A375 (cell line): Measurements from ENCODE around the gene TMEM107. TPM values are rescaled to one million over a fixed set of nuclear protein-coding genes. Genes with fewer than 3 reads are reported as not detected.

Source experiments
- total RNA-seq: library from RNA; depleted of rRNA; stranded (reverse); fragments of >200 nt; shearing (Covaris generic); gene quantifications from 2 replicates; pipeline ENCODE4 v1.2.3, GENCODE V29; 2014; rRNA removed

Gene TMEM107
- total RNA-seq, result 22.0 and 23.0 TPM in 2 replicates

GRCh38 chr17:8176197-8176940 is at the start of gene TMEM107:
Gene TMEM107, minus strand, starts transcription at chr17:8176380. Its CDS starts 94 bp downstream, at chr17:8176286.

GRCh38 chr17:8209907-8210760 is 34.0 kb upstream of the TMEM107 start, which contains the start of gene AURKB:
Gene AURKB, minus strand, starts transcription at chr17:8210575. Its CDS starts 351 bp downstream, at chr17:8210224.

DNA sequence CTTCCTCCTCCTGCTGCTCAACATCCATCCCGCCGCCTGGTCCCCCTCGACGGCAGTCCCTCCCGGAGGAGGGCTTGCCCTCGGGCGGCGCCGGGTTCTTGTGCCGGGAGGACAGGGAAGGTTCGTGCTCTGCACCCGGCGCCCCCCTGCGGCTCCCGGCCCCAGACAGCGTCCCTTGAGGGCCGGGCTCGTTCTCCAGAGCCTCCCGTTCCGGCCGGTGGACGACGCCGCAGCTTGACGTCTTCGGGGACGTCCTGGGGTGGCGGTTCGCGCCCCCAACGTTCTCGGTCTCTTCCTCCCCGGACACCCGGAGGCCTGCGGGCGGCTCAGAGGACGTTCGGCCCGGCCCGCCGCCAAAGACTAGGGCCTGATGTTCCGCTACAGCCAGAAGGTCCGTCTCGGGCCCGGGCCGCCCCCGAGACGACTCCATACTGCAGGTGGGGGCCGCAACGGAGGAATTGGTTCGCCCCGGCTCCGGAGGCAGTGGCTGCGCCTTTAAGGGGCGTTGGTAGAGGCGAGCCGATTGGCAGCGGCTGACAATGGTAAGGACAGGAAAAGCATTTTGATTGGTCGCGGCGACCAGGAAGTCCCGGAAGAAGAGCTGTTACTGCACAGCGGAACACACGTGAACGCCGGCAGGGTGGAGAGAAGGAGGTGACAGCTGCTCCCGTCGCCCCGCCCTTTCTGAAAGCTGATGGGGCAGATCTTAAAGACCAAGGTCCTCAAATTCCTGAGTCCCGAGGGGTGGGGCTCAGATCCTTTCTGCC is 13.7 kb upstream of the TMEM107 start, which contains the start of gene BORCS6:
BORCS6 (minus strand) TSS at position 470 of the 767 bp plus-strand sequence; CDS start at position 430, 40 bp downstream.

GRCh38 chr17:8162233-8162996 is 13.8 kb downstream of the TMEM107 start, which contains the start of gene VAMP2:
Gene VAMP2, minus strand, starts transcription at chr17:8162948. Its CDS starts 69 bp downstream, at chr17:8162879.

DNA sequence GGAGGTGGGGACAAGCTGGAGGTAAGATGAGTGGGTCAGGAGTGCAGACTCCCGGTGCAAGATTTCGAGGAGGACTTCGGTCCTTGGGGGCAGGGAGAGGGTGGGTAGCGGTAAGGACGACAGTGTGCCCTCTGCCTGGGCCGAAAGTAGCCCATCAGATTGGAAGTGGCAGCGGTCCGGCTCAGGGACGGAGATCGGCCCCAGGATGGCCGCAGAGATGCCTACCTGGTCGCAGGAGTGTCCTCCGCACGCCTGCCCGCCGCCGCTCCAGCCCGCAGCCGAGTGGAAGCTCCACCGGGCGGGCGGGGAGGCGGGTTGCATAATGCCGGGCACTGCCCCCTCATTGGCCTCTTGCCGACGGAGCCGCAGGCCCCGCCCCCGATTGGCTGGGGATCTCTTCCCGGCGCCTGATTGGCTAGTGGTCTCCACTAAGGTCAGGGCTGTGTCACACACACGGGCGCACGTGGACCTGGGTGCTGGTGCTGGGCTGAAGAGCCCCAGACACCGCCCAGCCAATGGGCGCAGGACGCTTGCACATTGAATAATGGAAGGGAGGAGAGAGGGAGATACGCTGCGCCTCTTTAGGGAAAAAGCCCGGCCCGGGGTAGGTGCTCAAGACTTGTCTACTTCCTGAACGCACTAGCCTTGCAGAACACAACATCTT is 23.9 kb downstream of the TMEM107 start, which contains the start of gene PER1:
PER1 (minus strand) TSS at position 293 of the 664 bp plus-strand sequence. CDS start 1,698 bp downstream, outside the sequence.

GRCh38 chr17:8123695-8124349 is 52.4 kb downstream of the TMEM107 start, which contains the start of gene HES7:
Gene HES7, minus strand, starts transcription at chr17:8124106. Its CDS starts 22 bp downstream, at chr17:8124084.

Other genes with a start within 250 kb of the TMEM107 start
- 2.0 and 4.4 TPM in 2 replicates for gene KCNAB3, start 246.5 kb downstream of the TMEM107 start, total RNA-seq
- 38.9 and 39.0 TPM in 2 replicates for gene TRAPPC1, start 244.4 kb downstream of the TMEM107 start, total RNA-seq
- 22.0 and 34.0 TPM in 2 replicates for gene CNTROB, start 244.2 kb downstream of the TMEM107 start, total RNA-seq
- gene GUCY2D, start 173.8 kb downstream of the TMEM107 start, total RNA-seq, result not detected in 2 replicates
- gene ALOX15B, start 137.3 kb downstream of the TMEM107 start, total RNA-seq, result 0.26 and 0.32 TPM in 2 replicates
- gene ALOX12B, start 88.7 kb downstream of the TMEM107 start, total RNA-seq, result 0.19 and 0.94 TPM in 2 replicates
- gene ALOXE3, start 57.9 kb downstream of the TMEM107 start, total RNA-seq, result not detected in 2 replicates
- gene HES7, start 52.3 kb downstream of the TMEM107 start, total RNA-seq, result 0.91 and 1.2 TPM in 2 replicates
- gene PER1, start 24.0 kb downstream of the TMEM107 start, total RNA-seq, result 27.1 and 44.5 TPM in 2 replicates
- 9.0 and 10.5 TPM in 2 replicates for gene VAMP2, start 13.4 kb downstream of the TMEM107 start, total RNA-seq
- 5.3 and 8.0 TPM in 2 replicates for gene BORCS6, start 13.8 kb upstream of the TMEM107 start, total RNA-seq
- gene AURKB, start 34.2 kb upstream of the TMEM107 start, total RNA-seq, result 114 and 116 TPM in 2 replicates
- 9.3 and 9.8 TPM in 2 replicates for gene CTC1, start 71.7 kb upstream of the TMEM107 start, total RNA-seq
- gene PFAS, start 72.9 kb upstream of the TMEM107 start, total RNA-seq, result 86.5 and 96.7 TPM in 2 replicates
- 26.8 and 34.2 TPM in 2 replicates for gene RANGRF, start 112.3 kb upstream of the TMEM107 start, total RNA-seq
- gene SLC25A35, start 119.0 kb upstream of the TMEM107 start, total RNA-seq, result 1.9 and 3.1 TPM in 2 replicates
- not detected in 2 replicates for gene ARHGEF15, start 133.9 kb upstream of the TMEM107 start, total RNA-seq
- gene ODF4, start 163.5 kb upstream of the TMEM107 start, total RNA-seq, result not detected in 2 replicates
- gene RPL26, start 206.8 kb upstream of the TMEM107 start, total RNA-seq, result 4,990 and 5,406 TPM in 2 replicates
- gene RNF222, start 221.4 kb upstream of the TMEM107 start, total RNA-seq, result not detected in 2 replicates